Measurements from ENCODE around the gene SMYD3.

The SMYD3 gene

DNA sequence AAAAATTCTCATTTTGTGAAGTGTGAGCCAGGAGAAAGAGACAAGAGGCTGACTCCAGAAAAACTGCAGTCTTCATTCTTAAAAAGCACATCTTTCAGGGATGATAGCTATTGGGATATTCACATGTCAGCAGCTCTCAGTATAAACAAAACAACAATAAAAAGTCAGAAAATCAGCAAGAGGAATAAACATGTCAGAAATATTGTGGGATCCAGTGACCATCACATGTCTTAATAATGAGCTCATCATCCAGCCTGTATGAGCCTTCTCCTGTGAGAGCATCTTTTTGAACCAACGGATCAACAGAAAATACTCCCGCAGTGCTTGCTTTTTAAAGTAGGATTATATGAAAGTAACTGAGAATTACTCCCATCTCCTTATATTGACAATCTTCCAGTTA, 241.6 kb downstream of the SMYD3 start:
- no peak for DNase-seq

DNA sequence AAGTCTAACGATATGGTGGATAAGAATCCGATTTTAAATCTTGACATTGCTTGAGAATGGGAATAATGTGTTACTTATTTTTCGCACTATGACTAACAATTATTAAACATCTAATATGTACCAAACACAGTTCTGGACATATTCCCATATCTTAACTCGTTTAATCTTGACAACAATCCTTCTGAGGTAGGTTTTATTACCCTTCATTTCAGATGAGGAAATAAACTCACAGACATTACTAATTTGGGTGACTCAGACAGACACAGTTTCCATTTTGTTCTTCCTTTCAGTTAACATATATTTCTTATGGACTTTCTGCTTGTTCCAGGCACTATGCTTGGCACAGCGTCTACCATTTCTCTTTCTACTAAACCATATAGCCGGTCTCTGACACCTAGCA, 244.8 kb downstream of the SMYD3 start:
- DNase-seq: no peak

DNA sequence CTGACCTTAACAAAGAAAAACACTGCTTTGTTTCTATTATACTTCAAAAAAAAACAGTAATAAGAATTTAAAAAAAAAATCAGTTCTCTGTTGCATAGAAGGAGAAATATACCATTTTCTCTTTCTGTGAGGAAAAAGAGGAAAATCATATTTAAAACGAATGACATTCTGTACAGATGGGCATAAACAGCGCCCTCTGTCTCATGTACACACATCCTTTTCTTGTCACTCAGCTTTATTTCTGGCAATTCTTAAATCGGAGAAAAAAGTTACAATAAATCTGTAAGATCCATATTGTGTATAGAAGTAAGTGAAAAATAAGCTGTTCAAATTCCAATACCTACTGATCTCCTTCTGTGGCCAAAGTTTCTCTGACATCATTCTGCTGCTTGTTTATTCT, 245.4 kb downstream of the SMYD3 start:
- no peak for DNase-seq

DNA sequence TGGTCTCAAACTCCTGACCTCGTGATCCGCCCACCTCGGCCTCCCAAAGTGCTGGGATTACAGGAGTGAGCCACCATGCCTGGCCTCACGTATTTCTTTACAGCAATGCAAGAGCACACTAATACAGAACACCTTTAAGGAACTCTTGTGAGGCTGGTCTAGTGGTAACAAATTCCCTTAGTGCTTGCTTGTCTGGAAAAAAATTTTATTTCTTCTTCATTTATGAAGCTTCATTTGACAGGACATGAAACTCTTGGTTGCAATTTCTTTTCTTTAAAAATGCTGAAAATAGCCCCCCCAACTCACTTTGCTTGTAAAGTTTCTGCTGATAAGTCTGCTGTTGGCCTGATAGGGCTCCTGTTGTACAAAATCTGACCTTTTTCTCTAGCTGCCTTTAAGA, 248.8 kb downstream of the SMYD3 start:
- DNase-seq: no peak

DNA sequence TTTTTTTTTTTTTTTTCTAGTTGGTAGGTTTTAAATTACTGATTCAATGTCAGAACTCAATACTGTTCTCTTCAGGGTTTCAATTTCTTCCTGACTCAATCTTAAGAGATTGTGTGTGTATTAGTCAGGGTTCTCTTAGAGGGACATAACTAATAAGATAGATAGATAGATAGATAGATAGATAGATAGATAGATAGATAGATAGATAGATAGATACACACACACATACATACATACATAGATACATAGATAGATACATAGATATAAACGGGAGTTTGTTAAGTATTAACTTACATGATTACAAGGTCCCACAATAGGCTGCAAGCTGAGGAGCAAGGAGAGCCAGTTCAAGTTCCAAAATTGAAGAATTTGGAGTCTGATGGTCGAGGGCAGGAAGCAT, 251.3 kb downstream of the SMYD3 start:
- no peak for DNase-seq

DNA sequence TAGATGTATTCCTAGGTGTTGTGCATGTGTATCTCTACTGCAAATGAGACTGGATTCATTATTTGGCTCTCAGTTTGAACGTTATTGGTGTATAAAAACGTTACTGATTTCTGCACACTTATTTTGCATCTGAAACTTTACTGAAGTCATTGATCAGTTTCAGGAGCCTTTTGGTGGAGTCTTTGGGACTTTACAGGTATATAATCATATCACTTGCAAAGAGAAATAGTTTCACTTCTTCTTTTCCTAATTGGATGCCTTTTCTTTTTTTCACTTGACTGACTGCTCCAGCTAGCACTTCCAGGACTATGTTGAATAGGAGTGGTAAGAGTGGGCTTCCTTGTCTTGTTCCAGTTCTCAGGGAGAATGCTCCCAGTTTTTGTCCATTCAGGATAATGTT, 252.2 kb downstream of the SMYD3 start:
- no peak for DNase-seq

DNA sequence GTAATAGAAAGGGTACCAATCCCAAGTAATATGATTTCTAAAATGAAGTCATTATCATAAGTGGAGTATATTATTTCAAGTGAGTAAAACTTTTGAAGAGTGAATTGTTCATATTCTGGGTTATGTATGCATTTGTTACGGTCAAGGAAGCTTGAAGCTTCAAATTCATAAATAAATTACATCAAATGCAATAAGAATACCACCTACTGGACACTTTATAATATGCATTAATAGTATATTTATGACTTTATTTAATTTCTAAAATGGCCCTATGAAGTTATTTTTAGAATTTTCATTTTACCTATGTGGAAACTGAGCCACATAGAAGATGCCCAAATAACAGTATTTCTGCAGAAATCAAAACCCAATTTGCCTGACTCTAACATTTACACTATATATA, 260.6 kb downstream of the SMYD3 start:
- DNase-seq: no peak

DNA sequence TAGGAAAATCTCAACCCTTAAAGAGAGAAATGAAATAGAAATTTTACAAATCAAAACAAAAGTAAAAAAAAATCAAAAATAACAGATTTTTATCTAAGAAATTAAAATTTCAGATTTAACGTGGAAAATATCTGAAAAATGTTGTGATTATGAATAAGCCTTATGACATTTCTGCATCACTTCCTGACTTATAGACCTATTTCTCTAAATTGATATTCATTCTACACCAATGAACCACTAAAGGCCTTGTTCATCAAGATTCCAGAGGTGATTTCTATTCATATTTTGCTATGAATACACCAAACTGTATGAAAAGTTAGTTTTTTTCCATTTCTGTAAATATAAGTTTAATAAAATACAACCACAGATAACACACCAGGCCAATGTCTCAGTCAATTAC, 261.5 kb downstream of the SMYD3 start:
- no peak for DNase-seq

DNA sequence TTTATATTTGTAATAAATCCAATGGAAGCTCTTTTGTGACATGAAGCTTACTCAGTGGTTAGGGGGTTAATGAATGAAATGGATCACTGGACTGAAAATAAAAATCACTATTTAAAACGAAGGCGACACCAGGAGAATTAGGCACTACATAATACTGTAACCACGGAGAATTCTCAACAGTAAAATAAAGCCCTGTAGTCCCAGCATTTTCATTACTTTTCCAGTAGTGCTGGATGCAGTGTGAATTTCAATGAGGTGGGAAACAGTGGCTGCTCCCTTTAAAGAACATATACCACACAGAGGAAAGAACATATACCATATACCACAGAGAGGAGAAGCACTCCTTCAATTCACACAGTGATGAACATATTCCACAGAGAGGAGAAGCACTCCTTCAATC, 275.0 kb downstream of the SMYD3 start:
- no peak for DNase-seq

DNA sequence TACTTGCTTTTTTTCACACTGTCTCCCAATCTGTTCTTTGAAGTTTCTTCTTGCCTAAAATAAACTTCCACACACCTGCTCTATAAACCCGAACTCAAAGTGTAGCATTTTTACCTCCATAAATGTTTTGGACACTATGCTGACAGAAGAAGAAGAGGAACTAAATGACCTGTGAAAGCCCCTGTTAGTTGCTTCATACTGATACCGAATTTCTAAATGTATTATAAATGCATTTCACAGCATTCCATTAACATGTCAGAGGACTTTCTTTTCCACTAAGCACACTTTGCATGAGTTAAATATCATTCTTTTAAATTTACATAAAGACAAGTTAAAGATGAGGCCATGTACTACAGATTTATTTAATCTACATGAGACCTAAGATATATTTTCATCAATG, 281.0 kb downstream of the SMYD3 start:
- DNase-seq: no peak

DNA sequence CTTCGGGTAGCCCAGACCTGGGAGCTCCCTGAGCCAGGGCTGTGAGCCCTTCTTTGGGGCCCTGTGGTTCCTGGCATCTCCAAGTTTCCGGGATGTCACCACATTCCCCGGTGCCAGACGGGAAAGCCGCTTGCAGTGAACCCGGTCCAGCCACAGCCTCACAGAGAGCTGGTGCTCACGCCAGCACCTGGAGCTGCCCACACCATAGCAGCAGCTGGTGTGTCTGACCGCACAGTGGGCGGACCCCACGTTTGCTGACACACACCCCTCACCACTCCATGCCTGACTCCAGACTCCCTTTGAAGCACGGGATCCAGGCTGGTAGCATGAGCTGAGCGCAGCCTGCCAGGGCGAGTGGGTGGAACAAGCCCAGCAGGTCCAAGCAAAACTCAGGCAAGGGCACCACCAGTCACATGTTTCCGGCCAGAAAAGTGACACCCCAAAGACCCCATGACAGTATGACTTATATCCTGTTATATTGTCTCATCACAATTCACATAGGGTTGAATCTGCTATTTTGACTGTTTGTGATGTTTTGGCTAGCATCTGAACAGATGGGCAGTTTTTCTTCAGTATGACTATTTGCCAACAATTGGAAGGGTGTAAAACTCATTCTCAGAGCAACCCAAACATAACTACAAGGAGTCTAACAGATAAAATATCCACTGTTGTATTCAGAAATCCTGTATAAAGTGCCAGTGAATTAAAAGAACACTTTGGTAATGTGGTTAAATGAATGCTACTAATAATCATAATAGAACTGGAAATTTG, 285.4 kb downstream of the SMYD3 start:
- no peak for DNase-seq

DNA sequence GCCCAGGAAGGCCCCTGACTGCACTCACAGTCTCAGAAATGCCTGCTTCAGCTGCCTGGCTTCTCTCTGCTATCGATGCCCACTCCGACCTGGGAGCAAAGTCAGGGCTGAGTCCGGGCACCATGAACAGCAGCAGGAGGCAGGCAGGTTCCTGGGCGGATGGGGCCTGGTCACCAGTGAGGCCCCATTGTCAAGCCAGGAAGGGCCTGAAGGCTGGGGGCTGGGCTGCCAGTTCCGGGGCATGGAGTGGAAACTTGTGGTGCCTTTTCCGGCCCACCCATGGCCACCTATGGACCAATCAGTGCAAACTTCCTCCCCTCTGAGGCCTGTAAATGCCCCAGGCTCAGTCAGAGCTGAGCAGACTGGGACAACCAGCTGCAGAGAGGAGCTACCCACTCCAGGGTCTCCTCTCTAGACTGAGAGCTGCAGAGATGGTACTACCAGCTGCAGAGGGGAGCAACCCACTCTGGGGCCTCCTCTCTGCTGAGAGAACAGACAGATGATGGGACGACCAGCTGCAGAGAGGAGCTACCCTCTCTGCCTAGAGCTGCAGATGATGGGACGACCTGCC, 286.5 kb downstream of the SMYD3 start:
- no peak for DNase-seq

DNA sequence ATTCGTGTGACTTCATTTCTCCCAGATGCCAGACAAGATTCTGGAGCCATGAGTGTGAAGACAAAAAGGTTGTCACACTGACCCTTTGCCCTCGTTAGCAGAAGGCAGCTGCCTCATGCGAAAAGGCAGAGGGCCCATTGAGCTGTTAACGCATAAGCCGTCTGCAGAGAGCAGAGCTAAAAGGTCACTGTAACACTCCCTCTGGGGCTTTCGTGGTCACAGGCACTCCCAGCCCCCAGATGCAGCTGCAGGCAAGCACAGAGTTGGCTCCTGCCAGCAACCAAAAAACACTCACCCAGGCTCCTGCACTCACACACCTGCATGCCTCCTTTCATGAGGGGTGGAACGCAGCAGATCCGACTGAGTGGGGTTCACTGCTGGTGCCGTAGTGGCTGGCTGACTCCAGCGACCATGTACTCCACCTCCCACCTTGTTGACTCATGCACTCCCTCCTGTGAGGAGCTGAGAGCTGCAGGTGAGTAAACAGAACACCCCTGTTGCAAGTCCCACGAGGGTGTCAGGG, 287.5 kb downstream of the SMYD3 start:
- DNase-seq: no peak

DNA sequence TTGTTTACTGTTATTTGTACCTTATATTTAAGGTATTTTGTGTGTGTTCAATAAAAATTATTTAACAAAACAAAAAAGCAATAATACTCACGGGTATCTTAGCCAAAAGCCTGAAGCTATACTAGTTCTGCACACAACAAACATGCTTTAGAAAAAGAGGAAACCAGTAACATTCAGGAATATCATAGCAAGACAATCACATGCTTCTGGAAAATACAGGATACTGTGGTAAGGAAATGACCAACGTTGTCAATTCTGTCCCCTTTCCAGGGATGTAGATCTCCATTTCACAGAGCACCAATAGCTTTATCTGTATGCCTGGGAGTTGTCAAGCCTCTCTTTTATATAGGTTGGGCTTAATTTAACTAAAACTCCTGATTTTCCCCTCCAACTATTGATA, 288.4 kb downstream of the SMYD3 start:
- DNase-seq: no peak

DNA sequence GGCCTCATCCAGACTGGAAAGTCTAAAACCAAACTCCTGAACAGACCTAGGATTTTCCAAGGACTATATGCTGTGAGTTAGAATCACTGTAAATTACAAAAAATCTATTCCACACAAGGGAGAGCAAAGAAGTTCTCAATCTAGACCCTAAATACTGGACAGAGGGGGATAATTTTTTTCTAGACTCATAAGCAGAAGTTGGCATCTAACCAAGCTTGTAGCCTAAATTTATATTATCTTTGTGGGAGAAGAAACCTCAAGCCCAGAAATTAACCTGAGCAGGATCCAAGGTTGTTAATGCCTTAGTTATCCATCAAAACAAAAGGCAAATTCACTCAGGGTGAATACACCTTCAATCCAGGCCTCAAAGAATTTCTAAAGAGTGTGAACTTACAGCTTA, 290.2 kb downstream of the SMYD3 start:
- no peak for DNase-seq

DNA sequence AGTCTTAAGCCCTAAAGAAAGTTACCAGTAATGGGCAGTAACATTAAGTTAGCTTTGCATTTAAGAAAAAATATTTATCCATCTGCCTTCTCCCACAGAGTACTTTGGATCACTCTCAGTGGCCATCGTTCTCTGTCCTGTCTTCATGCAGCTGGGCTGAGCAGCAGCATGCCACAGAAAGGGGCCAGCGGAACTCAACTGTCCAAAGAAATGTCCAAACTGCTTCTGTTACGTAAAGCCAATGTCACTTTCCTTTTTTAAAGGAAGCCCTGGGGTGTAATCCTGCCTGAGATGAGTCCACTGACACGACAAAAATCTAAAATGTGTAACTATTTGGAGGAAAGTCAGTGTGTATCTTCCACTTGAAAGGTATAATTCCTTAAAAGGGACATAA, 291.6 kb downstream of the SMYD3 start:
- no peak for DNase-seq

DNA sequence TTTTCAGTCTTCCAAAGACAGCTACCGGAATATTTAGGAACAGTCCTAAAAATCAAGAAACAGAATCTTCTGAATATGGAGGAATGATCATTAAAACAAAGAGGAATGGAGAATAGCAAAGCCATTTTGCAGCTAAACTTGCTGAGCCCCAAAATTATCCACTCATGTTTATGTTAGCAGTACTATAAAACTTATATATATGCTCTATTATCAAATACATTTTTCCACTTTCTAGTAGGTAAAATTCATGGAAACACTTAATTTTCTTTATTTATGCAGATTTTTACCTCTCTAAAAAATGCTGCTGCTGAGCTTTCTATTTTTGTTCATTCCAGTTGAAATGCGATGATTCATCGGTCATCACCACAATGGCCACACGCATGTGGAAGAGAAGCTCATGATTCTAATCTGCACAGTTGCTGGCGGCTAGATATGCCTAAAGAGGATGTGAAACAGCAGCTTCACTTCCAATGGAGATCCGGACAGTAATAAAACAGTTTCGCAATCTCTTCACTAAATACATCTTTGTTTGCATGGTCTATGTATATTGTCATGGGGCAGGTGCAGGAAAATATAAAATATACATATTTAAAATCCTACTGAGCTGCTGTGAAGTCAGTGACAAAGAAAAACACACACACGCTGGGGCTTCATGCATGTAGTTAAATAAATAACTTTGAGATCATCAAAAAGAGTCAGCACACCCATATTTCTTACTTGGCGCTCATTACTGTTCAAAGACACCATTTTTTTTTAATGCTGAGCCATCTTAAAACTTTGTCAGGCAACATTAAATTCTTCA, 292.2 kb downstream of the SMYD3 start:
- no peak for DNase-seq

DNA sequence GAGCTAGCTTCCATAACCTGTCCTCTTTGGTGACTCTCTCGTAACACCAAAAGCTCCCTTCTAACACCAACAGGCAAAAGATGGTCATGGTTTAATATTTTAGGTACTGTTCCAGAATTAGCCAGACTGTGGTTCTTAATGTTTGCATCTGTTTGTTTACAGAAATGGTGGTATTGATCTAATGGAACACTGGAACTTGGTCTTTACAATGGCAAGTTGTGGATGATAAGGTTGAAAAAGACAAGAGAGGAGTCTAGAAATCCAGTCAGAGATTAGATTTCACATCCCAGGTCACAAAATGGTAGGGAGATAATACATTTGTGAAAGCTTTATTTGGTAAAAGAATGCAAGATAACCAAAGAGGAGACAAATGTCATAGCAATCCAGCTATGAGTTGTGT, 293.1 kb downstream of the SMYD3 start:
- DNase-seq: no peak

DNA sequence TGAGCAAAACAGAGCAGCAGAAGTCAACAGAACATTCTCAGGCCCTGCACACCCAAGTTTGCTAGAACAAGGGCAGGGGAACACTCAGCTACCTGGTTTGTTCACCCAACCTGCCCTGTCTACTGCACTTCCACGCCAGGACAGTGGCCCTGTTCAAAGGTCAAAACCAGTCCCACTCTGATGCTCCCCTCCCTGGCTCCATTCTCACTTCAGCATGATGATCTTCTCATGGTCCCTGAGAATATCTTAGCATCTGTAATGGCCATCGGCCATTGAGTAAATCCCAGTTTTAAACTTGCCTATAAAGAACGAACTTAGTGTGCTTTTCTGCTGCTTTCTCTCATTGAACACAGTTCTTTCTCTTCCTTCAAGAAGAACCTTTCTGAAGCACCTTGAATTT, 293.6 kb downstream of the SMYD3 start:
- DNase-seq: no peak

DNA sequence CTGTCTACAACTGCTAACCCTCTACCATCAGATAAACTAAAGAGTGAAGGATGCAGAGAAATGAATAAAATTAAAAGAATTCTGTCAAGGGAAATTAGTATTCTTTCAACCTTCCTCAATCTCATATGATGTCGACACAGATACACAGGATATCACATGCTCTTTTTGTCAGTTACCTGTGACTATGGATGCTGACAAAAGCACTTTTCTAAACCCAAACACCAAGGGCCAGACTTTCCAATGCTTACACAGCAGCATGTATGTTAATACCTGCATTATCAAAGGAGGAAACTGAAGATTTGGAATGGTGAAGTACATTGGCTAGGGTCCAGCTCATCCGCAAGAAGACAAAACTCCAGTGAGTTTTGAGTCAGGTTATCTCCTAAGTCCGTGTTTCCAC, 294.0 kb downstream of the SMYD3 start:
- DNase-seq: no peak

DNA sequence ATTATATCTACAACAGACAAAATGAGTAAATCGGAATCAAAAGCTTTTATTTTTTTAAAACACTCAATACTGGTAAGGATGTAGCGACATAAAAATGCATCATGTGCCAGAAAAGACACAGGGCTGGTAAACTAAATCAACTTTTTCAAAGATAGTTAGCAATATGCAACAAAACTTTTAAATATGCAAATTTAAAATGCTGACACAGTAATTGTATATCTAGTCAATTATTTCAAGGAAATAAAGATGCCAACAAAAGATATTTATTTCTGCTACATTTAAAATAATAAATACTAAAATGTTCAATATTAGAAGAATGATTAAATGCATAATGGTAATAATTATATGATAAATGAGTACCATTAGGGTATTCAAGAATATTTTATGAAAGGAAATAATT, 295.1 kb downstream of the SMYD3 start:
- no peak for DNase-seq

DNA sequence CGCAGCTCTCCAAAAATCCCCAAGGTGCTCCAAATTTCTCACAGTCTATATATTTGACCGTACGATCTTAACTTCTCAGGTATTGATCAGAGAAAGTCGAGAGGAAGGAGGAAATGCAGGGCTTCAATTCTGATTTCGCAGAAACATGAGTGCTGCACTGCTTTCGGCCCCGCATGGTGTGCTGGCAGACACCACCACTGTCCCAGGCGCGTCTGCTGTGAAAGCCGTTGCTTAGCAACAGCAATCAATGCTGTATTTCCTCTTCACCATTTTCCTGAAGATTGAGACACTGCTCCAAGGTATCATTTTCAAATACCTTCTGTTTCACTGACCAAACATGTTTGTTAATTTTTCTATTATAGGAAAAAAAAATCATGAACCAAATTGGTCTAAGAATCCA, 296.3 kb downstream of the SMYD3 start:
- DNase-seq: no peak

DNA sequence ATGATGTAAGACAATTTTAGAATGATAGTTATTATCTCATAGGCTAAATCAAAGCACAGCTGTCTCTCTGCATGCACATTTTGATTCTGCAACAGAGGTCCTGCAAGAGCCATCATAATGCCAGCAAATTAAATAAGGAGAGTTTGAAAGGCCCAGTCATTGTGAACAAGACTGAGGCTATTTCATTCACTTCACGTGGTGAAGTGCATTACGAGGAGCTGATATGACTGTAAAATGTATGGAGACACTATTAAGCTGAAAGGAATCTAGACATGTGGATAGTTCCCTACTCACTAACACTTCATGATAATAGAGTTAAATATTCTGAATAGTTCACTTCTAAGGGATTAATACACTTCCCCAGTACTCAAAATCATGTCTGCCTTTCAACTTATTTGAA, 299.0 kb downstream of the SMYD3 start:
- no peak for DNase-seq

DNA sequence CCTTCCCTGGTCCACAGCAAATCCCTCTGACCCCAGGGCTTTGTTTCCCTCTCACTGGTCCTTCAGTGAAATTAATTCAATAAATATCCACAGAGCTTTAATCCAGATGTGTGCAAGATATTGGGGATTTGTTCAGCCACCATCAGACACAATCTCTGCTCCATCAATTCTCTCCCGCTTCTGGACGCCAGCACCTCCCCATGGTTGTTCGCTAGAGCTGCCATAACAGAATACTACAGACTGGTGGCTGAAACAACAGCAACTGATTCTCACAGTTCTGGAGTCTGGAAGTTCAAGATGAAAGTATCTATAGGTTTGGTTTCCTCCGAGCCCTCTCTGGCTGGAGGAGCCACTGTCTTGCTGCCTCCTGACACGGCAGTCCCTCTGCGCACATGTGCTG, 303.9 kb downstream of the SMYD3 start:
- DNase-seq: no peak
